ENCODE data around the gene CTDSPL. TPM values are rescaled to one million over a fixed set of nuclear protein-coding genes. Genes with fewer than 3 reads are reported as not detected.

CTDSPL gene
- total and polyA plus RNA-seq, 2 of the 8 experiments (the other 6 are each of a cell fraction or from before 2014, with no cell fraction given), result 20.3 to 42.2 TPM

GRCh38 chr3:37924453-37924852 is 62.8 kb downstream of the CTDSPL start (continued):
- TF ChIP-seq CHD7 (IDR thresholded peaks at IDR 0.05; ENCODE audit: insufficient replicate concordance, low read length) (no peak), RNF2 (IDR thresholded peaks at IDR 0.05; ENCODE audit: borderline replicate concordance, low read depth, low read length, missing control alignments, poor library complexity, severe bottlenecking) (no peak), ATF3 (IDR thresholded peaks at IDR 0.05; ENCODE audit: insufficient read depth, low read depth, low read length) (no peak), KDM5A (IDR thresholded peaks at IDR 0.05; ENCODE audit: low read length) (no peak), PHF8 (conservative IDR thresholded peaks at IDR 0.05; ENCODE audit: low read depth, low read length) (no peak), SP1 (IDR thresholded peaks at IDR 0.05; ENCODE audit: low read depth, low read length) (no peak), POLR2A (IDR thresholded peaks at IDR 0.05; ENCODE audit: control extremely low read depth in 1 of 2, low read depth in 2 of 2, low read length in 2 of 2) (no peak), RBBP5 (IDR thresholded peaks at IDR 0.05; ENCODE audit: borderline replicate concordance, low read depth, low read length) (no peak)
